K562 (cell line): ENCODE results near the gene AIF1. TPM values are rescaled to one million over a fixed set of nuclear protein-coding genes. Genes with fewer than 3 reads are reported as not detected.

Experiments used
- CHD1 ChIP-seq: fragments of 200-600 bp; sonication (generic); IDR thresholded peaks from one replicate; pipeline ENCODE4 v1.6.1; 2012; ENCODE audit warnings: mild to moderate bottlenecking, moderate library complexity, low read length, inconsistent platforms
- KLF6 ChIP-seq: fragments of 250-450 bp; sonication (Bioruptor Pico); IDR thresholded peaks from 2 replicates; pipeline ENCODE4 v1.4.0; 2020; ENCODE audit warnings: mild to moderate bottlenecking, moderate library complexity, borderline replicate concordance
- MYBL2 ChIP-seq, 2 experiments: fragments of 450-650 bp in 1 of 2; sonication (generic) in 1 of 2; formaldehyde crosslinking in 1 of 2; IDR thresholded peaks; 2 replicates each; pipeline versions ENCODE4 v1.6.1 to v1.8.1; 2017 to 2022; ENCODE audit warnings: borderline replicate concordance in 1 of 2, inconsistent platforms in 1 of 2, low read depth in 1 of 2, mild to moderate bottlenecking in 1 of 2, missing genetic modification reagents in 1 of 2, moderate library complexity in 1 of 2
- NR4A1 ChIP-seq, 2 experiments: fragments of 250-450 bp in 1 of 2; fragments of 450-650 bp in 1 of 2; sonication (Bioruptor Pico) in 1 of 2; IDR thresholded peaks; 2 replicates each; pipeline versions ENCODE4 v1.4.0 to v1.6.1; 2016 to 2020; ENCODE audit warnings: mild to moderate bottlenecking in 2 of 2, missing compliant biosample characterization in 1 of 2, missing genetic modification characterization in 1 of 2, moderate library complexity in 1 of 2
- STAT5A ChIP-seq: IDR thresholded peaks from 2 replicates; pipeline ENCODE4 v1.6.1; 2012; ENCODE audit warnings: low read length, inconsistent platforms, borderline replicate concordance
- ZNF57 ChIP-seq: fragments of 450-650 bp; formaldehyde crosslinking; IDR thresholded peaks from 2 replicates; pipeline ENCODE4 v1.4.0; 2020; ENCODE audit warnings: mild to moderate bottlenecking, moderate library complexity
- polyA plus RNA-seq, 8 experiments: library from polyadenylated mRNA; depleted of rRNA in 4 of 8; stranded (reverse) in 5 of 8; unstranded in 3 of 8; fragments of >200 nt; fragmentation: Nextera tagmentation in 2 of 8; fragmentation: Illumina TruSeq in 1 of 8; extraction: Ambion mirVana in 2 of 8; extraction: Trizol in 1 of 8; gene quantifications; 2 replicates each; pipeline versions ENCODE4 v1.2.1 to v1.2.3, GENCODE V29; 2011 to 2014; ENCODE audit warnings: inconsistent platforms in 1 of 8, missing spikeins in 1 of 8
- total RNA-seq, 7 experiments: library from RNA; depleted of rRNA in 6 of 7; stranded (reverse); fragments of >200 nt in 6 of 7; fragmentation: Illumina TruSeq in 2 of 7; extraction: Trizol in 2 of 7; gene quantifications; 2 replicates each; pipeline versions ENCODE4 v1.2.1 to v1.2.3, GENCODE V29; 2011 to 2021; ENCODE audit warnings: low replicate concordance in 1 of 7
- TF ChIP-seq, protein P1 (sequence below), 2 experiments: fragments of 450-650 bp; IDR thresholded peaks; 2 replicates each; pipeline ENCODE4 v1.6.1; 2016
- TF ChIP-seq, protein P2 (sequence below), 2 experiments: IDR thresholded peaks; 2 replicates each; pipeline ENCODE4 v1.6.1; 2011; ENCODE audit warnings: borderline replicate concordance in 1 of 2, control low read depth in 1 of 2, low read depth in 1 of 2, low read length in 1 of 2, mild to moderate bottlenecking in 1 of 2, mixed read lengths in 1 of 2, moderate library complexity in 1 of 2; ENCODE audit not compliant: insufficient read depth in 1 of 2, insufficient read length in 1 of 2, poor library complexity in 1 of 2, severe bottlenecking in 1 of 2; ENCODE audit errors: extremely low read depth in 1 of 2
- TF ChIP-seq, protein P3 (sequence below), 2 experiments: fragments of 450-650 bp; IDR thresholded peaks; 2 replicates each; pipeline ENCODE4 v1.6.1; 2016; ENCODE audit warnings: mild to moderate bottlenecking in 2 of 2, borderline replicate concordance in 1 of 2, low read depth in 1 of 2, moderate library complexity in 1 of 2
- TF ChIP-seq, protein P4 (sequence below): fragments of 250-450 bp; sonication (Bioruptor Pico); IDR thresholded peaks from 2 replicates; pipeline ENCODE4 v1.5.0; 2021; ENCODE audit warnings: mild to moderate bottlenecking, borderline replicate concordance

AIF1 gene
- total and polyA plus RNA-seq, 9 of the 15 experiments (the other 6 are each of a cell fraction or from before 2014, with no cell fraction given): 9.4 to 33.4 (median 19.4) TPM

DNA sequence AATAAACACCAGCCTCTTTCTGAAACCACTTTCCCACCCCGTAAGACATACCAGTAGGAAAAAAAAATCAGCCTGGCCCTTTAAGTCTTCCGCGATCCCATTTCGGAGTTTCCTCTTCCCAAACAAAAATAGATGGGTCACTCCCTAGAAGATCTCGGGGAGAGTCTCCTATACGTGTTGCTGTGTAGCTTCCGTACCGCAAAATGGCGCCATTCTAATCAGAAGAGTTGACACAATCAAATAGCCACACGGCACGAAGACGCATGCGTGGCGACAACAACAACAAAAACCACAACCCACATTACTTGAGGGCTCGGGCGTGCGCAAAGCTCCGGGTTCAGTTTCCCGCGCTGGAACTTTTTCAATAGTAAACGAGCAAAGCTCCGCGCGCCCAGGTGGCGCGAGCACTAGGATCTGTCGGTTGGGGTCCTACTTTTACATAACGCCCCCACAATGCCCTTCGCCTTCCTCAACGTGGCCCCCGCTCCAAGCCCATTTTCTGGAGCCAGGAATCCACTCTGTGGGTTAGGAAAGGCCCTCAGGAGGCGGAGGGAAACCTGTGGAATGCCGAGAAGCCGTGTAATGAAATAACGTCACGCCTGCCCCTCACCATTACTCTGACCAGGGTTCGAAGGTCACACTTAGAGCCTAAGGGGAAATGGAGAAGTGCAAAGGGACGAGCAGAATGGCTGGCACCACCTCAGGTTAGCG lies 49.9 kb downstream of the AIF1 start, which contains the start of gene GPANK1 (continued):
- TF ChIP-seq CHD1 (peak; percentile 97), NR4A1 (CRISPR knock-in tag; IDR thresholded peaks at IDR 0.05) (peak; percentile 28; the same call in 1 of the 2 replicates), NR4A1 (tag; IDR thresholded peaks at IDR 0.05) (peak; percentile 67; the same call in 1 of the 2 replicates), STAT5A (no peak; the same call in 1 of the 2 replicates), MYBL2 (IDR thresholded peaks at IDR 0.05; ENCODE audit: low read depth) (no peak), MYBL2 (CRISPR knock-in tag; IDR thresholded peaks at IDR 0.05; ENCODE audit: borderline replicate concordance) (no peak), ZNF57 (peak; percentile 73; the same call in 1 of the 2 replicates), KLF6 (CRISPR knock-in tag) (peak; percentile 59)
- TF ChIP-seq, protein P1, sequence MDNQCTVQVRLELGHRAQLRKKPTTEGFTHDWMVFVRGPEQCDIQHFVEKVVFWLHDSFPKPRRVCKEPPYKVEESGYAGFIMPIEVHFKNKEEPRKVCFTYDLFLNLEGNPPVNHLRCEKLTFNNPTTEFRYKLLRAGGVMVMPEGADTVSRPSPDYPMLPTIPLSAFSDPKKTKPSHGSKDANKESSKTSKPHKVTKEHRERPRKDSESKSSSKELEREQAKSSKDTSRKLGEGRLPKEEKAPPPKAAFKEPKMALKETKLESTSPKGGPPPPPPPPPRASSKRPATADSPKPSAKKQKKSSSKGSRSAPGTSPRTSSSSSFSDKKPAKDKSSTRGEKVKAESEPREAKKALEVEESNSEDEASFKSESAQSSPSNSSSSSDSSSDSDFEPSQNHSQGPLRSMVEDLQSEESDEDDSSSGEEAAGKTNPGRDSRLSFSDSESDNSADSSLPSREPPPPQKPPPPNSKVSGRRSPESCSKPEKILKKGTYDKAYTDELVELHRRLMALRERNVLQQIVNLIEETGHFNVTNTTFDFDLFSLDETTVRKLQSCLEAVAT (IDR thresholded peaks at IDR 0.05): peak; percentile 75 to 92; a peak in 3 of 4 replicates
- TF ChIP-seq, protein P2, sequence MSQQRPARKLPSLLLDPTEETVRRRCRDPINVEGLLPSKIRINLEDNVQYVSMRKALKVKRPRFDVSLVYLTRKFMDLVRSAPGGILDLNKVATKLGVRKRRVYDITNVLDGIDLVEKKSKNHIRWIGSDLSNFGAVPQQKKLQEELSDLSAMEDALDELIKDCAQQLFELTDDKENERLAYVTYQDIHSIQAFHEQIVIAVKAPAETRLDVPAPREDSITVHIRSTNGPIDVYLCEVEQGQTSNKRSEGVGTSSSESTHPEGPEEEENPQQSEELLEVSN (IDR thresholded peaks at IDR 0.05; ENCODE audit: borderline replicate concordance in 1 of 2, extremely low read depth in 1 of 2, insufficient read depth in 1 of 2, insufficient read length in 1 of 2, low read depth in 1 of 2, low read length in 1 of 2, poor library complexity in 1 of 2, severe bottlenecking in 1 of 2): peak; percentile 98 to 100
- TF ChIP-seq, protein P3, sequence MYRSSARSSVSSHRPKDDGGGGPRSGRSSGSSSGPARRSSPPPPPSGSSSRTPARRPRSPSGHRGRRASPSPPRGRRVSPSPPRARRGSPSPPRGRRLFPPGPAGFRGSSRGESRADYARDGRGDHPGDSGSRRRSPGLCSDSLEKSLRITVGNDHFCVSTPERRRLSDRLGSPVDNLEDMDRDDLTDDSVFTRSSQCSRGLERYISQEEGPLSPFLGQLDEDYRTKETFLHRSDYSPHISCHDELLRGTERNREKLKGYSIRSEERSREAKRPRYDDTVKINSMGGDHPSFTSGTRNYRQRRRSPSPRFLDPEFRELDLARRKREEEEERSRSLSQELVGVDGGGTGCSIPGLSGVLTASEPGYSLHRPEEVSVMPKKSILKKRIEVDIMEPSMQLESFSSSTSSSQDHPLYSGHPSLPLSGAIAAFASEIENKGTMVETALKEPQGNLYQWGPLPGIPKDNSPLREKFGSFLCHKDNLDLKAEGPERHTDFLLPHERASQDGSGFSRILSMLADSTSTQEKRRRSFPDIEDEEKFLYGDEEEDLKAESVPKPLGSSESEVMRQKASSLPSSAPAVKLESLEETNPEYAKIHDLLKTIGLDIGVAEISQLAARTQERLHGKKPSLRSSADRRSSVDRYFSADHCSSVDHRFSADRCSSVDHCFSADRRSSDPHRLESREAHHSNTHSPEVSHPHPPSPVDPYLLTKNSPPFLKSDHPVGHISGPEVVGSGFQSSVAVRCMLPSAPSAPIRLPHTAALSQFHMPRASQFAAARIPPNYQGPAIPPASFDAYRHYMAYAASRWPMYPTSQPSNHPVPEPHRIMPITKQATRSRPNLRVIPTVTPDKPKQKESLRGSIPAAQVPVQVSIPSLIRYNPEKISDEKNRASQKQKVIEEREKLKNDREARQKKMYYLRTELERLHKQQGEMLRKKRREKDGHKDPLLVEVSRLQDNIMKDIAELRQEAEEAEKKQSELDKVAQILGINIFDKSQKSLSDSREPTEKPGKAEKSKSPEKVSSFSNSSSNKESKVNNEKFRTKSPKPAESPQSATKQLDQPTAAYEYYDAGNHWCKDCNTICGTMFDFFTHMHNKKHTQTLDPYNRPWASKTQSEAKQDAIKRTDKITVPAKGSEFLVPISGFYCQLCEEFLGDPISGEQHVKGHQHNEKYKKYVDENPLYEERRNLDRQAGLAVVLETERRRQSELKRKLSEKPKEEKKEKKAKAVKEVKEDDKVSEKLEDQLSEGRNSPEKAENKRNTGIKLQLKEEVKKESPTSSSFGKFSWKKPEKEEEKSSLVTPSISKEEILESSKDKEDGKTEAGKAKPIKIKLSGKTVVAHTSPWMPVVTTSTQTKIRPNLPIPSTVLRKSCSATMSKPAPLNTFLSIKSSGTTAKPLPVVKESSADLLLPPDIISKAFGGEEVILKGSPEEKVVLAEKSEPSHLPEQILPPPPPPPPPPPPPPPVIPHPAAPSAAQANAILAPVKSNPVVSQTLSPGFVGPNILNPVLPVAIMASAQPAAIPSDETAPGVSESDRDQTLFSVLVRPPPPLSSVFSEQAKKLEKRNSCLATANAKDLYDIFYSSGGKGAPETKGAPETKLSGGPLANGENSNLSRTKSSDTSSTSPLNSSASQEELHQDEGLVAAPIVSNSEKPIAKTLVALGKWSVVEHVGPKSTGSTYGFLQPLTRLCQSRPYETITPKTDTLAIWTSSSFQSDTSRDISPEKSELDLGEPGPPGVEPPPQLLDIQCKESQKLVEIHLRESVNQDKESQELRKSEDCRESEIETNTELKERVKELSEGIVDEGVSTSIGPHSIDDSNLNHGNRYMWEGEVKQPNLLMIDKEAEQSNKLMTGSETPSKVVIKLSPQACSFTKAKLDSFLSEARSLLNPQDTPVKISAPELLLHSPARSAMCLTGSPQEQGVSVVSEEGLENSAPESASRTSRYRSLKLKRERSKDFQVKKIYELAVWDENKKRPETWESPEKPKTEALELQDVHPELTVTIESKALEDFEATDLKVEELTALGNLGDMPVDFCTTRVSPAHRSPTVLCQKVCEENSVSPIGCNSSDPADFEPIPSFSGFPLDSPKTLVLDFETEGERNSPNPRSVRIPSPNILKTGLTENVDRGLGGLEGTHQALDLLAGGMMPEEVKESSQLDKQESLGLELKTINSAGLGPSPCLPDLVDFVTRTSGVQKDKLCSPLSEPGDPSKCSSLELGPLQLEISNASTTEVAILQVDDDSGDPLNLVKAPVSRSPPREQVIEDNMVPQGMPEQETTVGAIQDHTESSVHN (IDR thresholded peaks at IDR 0.05; ENCODE audit: borderline replicate concordance in 1 of 2, low read depth in 1 of 2): no peak
- TF ChIP-seq, protein P4, sequence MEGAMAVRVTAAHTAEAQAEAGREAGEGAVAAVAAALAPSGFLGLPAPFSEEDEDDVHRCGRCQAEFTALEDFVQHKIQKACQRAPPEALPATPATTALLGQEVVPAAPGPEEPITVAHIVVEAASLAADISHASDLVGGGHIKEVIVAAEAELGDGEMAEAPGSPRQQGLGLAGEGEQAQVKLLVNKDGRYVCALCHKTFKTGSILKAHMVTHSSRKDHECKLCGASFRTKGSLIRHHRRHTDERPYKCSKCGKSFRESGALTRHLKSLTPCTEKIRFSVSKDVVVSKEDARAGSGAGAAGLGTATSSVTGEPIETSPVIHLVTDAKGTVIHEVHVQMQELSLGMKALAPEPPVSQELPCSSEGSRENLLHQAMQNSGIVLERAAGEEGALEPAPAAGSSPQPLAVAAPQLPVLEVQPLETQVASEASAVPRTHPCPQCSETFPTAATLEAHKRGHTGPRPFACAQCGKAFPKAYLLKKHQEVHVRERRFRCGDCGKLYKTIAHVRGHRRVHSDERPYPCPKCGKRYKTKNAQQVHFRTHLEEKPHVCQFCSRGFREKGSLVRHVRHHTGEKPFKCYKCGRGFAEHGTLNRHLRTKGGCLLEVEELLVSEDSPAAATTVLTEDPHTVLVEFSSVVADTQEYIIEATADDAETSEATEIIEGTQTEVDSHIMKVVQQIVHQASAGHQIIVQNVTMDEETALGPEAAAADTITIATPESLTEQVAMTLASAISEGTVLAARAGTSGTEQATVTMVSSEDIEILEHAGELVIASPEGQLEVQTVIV (CRISPR knock-in tag): no peak
